K562 treated with DMSO at 1 percent for 12 hours (cell line): ENCODE data around the gene OR8D2. TPM values are rescaled to one million over a fixed set of nuclear protein-coding genes. Genes with fewer than 3 reads are reported as not detected.

Experiments used
- total RNA-seq: library from RNA; unstranded; fragments of 300-600 nt; gene quantifications from 2 replicates; pipeline ENCODE4 v1.2.3, GENCODE V29; 2022; ENCODE audit not compliant: insufficient read depth

The OR8D2 gene, protein sequence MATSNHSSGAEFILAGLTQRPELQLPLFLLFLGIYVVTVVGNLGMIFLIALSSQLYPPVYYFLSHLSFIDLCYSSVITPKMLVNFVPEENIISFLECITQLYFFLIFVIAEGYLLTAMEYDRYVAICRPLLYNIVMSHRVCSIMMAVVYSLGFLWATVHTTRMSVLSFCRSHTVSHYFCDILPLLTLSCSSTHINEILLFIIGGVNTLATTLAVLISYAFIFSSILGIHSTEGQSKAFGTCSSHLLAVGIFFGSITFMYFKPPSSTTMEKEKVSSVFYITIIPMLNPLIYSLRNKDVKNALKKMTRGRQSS
- total RNA-seq: not detected in 2 replicates

GRCh38 chr11:124320097-124320496 lies at the start of gene OR8D2:
OR8D2 (minus strand) TSS chr11:124320197; CDS start chr11:124320197, 0 bp downstream.

DNA sequence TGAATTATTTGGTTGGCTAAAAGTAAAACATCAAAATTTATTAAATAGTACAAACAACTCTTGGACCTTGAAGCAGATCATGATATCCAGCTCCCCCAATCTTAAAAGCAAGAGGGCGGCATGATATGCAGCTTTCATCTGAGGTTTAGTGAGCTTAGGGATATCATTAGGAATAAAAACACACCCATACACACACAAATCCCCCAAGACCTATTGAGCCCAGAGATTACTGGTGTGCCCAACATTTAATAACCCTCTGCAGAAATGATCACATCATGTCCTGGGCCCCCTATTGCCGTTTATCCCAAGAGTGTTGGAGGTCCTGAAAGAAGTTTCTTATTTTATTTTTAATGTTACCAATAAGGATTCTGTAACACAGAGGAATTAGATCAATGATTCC lies 6.1 kb downstream of the OR8D2 start, which contains the start of gene OR8D1:
OR8D1 (minus strand) TSS at position 101 of the 400 bp plus-strand sequence. CDS start 3,183 bp downstream, outside the sequence.

Other genes starting within 250 kb of the OR8D2 start
- 8.2 and 19.6 TPM in 2 replicates for gene VWA5A, start 204.7 kb downstream of the OR8D2 start, total RNA-seq
- 0.16 TPM in 1 of 2 replicates, not detected in the other for gene OR10D3, start 136.9 kb downstream of the OR8D2 start, total RNA-seq
- not detected in 2 replicates for gene OR8G1, start 79.1 kb downstream of the OR8D2 start, total RNA-seq
- gene OR8G5, start 63.8 kb downstream of the OR8D2 start, total RNA-seq: 0.98 and 3.2 TPM in 2 replicates
- 0.81 TPM in 1 of 2 replicates, not detected in the other for gene OR8D1, start 6.2 kb downstream of the OR8D2 start, total RNA-seq
- not detected in 2 replicates for gene OR8B2, start 64.3 kb upstream of the OR8D2 start, total RNA-seq
- not detected in 2 replicates for gene OR8B3, start 78.8 kb upstream of the OR8D2 start, total RNA-seq
- gene OR8B4, start 104.7 kb upstream of the OR8D2 start, total RNA-seq: not detected in 2 replicates
- gene OR8B8, start 125.5 kb upstream of the OR8D2 start, total RNA-seq: not detected in 2 replicates
- not detected in 2 replicates for gene OR8B12, start 223.5 kb upstream of the OR8D2 start, total RNA-seq
- 0.19 and 0.20 TPM in 2 replicates for gene OR8A1, start 249.8 kb upstream of the OR8D2 start, total RNA-seq